CD4-positive, alpha-beta T cell treated with Interleukin-1 beta for 1 hour (primary cell): ENCODE results near the gene NTM.
"Not testable (repeated sequence)": the region's sequence is repeated elsewhere in the genome, so short reads cannot be mapped to it uniquely, and the experiment has no call there.

ENCODE experiments used
- DNase-seq, 2 donors: peaks; one replicate each; pipeline ENCODE4 v3.0.0-alpha.2; 2020 to 2022

The NTM gene

GRCh38 chr11:132062541-132062940, 692.1 kb downstream of the NTM start:
- no peak for DNase-seq

- no peak for DNase-seq
Measured at GRCh38 chr11:132064987-132065620, 694.7 kb downstream of the NTM start.

DNA sequence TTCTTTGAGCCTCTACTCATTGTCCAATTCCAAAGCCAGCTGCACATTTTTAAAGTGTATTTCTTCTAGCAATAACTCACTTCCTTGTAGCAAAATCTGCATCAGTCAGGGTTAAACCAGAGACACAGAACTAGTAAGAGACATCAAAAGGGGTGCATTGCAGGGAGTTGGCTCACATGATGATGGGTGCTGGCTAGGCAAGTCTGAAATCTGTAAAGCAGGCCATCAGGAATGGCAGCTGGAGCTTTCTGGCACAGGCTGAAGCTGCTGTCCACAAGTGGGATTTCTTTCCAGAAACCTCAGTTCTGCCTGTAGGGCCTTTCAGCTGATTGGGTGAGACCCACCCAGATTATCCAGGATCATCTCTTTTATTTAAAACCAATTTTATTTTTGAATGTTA, 698.1 kb downstream of the NTM start:
- no peak for DNase-seq

DNA sequence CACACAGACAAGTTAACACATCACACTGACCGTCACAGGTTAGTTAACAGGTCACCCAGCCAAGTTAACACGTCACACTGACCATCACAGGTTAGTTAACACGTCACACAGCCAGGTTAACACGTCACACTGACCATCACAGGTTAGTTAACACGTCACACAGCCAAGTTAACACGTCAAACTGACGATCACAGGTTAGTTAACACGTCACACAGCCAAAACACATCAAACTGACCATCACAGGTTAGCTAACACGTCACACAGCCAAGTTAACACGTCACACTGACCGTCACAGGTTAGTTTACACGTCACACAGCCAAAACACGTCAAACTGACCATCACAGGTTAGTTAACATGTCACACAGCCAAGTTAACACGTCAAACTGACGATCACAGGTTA, 699.2 kb downstream of the NTM start:
- DNase-seq: not testable (repeated sequence)

- not testable (repeated sequence) for DNase-seq
Measured at GRCh38 chr11:132070907-132071306, 700.5 kb downstream of the NTM start.

DNA sequence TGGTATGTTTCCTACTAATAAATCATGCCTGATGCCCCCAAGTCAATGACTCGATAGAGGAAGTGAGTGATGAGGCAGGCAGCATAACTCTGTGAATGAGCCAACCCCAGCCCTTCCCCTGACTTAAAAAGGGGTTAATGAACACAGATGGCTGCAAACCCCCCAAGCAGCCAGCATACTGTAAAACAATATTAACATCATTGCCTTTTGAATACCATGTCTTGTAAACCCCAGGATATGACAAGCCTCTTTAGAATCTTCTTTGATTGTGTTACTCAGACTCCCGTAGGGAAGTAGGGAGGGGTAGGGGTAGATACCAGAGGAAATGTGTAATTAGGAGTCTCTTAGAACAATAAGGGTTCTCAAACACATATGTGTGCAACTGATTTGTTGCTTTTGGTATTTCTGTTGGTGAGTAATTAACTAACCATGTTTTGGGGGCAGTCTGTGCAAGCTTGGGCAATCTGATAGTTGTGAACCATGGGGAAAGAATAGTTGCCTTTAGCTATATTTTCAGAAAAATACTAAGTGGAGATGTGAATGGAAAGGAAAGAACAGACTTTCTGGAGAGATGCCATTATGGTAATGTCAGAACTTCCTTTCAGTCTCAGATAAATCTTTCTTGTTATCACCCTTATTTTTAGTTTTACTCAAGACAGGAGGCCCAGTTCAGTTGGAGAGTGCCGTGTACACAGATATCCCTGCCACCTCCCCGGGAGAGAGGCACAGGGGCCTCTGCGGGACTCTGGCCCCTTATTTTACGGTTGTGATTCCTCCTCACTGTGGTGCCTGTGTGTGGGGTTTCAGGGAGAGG, 701.8 kb downstream of the NTM start:
- DNase-seq: no peak

DNA sequence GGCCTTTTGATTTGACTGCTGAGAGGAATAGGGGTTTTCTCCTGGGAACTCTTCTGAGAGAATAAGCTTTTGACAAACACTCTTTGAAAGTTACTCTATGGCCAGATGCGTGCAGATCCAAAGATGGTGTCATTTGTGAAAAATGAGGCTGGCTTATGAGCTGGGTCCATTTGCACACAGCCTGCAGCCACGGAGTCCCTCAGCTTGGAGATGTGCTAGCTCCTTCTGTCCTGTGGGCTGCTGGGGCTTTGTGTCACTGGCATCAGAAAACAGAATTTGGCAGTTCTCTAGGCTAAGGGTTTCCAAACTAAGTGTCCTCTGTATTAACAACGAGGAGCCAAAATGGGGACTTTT, 702.4 kb downstream of the NTM start:
- no peak for DNase-seq

GRCh38 chr11:132073787-132074186, 703.4 kb downstream of the NTM start:
- no peak for DNase-seq

GRCh38 chr11:132075447-132075846, 705.0 kb downstream of the NTM start:
- DNase-seq: no peak

DNA sequence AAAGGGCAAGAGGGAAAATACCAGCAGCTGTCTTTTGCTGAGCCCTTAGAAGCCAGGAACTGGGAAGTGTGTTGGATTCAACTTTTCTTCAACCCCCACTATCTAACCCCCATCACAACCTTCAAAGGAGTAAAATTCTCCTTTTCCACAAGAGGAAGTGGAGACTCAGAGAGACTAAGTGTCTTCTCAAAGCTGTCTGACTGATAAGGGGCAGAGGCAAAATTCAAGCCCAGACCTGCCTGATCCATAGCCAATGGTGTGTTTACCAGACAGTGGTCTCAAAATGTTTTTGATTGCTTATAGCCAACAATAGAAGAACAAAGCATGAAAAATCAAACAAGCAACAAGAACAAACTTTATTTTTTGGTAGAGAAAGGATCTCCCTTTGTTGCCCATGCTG, 707.0 kb downstream of the NTM start:
- no peak for DNase-seq

DNA sequence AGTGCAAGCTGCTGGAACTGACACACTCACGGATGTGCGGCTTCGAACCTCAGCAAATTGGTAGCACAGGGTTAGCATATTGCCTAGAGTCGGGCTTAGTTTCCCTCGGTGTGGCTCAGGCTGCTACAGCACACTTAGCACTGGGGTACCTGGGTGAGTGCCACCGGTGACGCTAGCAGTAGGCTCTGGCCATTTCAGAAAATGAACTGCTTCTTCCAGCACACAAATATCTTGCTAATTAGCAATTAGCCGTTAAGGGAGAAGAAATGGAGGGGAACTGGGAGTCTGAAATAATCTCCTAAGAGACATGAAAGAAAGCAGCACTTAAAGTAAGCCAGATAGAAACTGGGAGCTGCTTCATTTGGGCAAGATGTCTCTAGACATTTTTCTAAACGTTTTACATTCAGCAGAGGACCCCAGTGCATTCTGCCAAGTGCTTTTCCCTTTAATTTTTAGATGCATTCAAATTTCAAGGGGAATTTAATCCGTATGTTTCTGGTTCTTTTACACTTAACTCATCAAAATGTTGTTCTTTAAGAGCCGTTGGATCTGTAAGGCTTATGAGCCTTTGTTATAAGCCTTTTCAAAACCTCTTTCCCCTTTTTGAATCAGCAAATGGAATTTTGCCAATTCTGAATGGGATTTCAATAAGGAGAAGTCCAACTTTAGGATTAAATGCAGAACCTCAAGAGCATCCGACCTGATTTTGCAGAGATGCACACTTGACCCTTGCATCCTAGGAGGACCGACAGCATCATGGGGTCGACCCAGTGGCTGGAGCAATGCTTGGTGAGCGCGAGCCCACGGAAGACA, 708.1 kb downstream of the NTM start:
- no peak for DNase-seq

DNA sequence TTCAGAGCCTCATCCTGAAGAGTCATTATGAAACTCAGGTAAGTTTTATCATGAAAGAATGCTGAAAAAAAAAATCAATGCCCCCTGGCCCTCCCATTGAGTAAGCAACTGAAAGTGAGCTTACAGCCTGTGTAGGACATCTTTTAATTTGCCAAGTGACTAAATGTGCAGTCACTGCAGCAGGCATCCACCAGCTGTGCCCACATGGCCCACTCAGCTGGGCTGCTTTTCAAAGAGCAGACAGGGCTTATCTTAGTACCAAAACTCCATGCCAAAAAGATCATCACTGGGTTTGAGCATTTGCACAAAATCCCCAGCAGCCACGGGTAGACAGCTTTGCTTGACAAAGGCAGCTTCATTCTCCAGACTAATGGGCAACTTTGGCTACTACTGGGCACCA, 709.7 kb downstream of the NTM start:
- no peak for DNase-seq

DNA sequence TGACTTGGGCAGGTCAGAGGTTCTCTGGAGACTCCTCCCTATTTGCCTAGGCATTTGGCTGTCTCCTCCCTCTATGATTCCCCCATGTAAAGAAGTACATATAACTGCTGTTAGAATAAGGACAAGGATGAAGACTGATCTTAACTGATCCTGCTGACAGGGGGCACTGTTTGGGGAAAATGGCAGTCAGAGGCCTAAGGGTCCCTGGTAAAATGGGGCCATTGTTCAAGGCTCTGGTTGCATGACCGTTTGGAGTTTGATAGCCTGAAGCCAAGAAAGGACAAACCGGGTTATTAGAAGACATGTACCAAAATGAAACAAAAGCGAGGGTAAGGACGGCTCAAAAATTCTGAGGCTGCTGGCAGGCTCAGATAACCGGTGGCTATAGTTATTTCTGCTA, 712.2 kb downstream of the NTM start:
- DNase-seq: no peak

DNA sequence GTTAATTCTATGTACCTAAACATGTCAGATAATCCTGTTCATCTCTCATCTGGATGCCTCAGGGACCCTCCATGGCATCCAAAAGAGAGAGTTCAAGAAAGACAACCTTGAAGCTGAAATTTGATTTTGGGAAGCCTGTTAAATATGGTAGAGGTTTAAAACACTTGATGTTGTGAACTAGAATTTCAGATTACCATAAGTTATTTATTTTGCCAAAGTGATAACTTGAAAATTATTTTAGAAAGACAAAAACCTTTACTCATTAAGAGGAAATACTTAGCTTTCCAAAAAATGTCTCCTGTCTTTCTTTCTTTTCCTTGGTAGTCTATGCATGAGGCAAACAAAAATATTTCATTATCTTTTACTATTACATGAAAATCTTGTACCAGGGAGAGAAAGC, 714.0 kb downstream of the NTM start:
- no peak for DNase-seq

- no peak for DNase-seq
Measured at GRCh38 chr11:132087148-132087547, 716.7 kb downstream of the NTM start.

DNA sequence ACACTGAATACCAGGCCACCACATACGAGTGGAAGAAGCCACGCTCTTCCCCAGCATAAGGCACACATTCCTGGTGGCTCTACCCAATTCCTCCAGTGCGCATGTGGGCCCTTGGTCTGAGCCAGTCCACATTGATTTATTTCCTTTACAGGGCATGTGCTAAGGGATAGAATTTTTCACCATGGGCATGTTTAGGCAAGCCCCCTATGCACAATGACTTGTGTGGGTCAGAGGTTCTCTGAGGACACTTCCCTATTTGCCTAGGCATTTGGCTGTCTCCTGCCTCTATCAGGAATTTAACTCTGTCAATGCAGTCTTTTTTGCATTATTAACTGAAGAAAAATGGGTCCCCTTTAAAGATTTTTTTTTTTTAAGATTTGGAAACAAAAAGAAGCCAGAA, 718.1 kb downstream of the NTM start:
- no peak for DNase-seq

DNA sequence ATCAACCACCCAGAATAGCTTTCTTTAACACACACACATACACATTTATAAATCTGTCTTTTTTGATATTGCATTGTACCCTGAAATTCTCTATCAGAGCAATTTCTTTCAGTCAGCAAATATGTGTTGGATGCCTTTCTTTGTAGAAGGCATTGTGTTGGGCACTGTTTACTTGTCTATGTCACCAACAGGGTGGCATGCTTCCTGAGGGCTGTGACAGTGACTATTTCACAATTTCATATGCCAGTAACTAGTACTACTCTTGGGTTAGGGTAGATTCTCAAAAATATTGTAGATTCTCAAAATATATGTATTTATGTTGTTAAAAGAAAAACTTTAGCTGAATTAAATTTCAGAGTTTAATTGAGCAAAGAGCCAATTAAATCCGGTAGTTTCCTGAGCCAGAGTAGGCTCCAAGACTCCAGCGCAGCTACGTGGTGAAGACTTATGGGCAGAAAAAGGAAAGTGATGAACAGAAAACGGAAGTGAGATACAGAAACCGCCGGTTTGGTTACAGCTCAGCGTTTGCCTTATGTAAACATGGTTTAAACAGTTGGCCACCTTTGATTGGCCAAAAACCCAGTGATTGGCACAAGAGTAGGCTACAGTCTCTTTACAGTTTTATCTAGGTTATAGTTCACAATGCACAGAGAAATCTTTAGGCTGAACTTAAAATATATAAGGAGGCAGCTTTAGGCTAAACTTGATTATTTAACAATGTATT, 723.3 kb downstream of the NTM start:
- peak; percentile 3 to 9 for DNase-seq

GRCh38 chr11:132094598-132094997, 724.2 kb downstream of the NTM start:
- DNase-seq: no peak

- no peak for DNase-seq
Measured at GRCh38 chr11:132095230-132096131, 725.1 kb downstream of the NTM start.

DNA sequence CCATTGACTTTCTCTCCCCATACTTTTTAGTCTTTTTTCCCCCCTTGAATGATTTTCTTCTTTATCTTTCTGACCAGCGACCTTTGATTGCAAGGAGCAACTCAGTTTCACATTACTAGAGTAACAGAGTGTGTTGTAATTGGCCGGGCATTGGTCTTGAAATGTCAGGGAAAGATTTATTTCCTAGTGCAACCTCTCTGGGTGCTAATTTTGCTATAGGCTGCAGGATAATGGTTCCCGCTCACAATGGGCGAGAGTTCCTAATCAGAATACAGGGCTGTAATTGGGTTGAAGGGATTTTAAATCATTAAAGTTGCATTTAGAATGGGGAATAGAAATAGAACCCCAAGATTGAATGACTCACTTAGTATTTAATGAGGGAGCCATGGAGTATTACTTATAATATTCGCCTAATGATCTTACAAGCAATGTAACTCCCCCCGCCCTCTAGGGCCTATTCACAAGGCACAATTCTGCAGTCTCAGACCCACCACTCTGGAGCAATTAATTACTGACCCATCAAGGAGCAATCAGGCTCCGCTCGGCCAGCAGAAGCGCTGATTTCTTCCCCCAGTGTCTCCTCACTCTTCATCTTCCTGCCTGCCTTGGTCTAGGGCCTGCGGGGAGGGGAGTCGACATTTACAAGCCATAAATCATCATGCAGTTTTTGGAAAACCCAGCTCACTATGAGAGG, 725.9 kb downstream of the NTM start:
- DNase-seq: no peak

- DNase-seq: no peak
Measured at GRCh38 chr11:132099692-132100091, 729.3 kb downstream of the NTM start.
